ENCODE results near the gene VSIR.

Gene VSIR

DNA sequence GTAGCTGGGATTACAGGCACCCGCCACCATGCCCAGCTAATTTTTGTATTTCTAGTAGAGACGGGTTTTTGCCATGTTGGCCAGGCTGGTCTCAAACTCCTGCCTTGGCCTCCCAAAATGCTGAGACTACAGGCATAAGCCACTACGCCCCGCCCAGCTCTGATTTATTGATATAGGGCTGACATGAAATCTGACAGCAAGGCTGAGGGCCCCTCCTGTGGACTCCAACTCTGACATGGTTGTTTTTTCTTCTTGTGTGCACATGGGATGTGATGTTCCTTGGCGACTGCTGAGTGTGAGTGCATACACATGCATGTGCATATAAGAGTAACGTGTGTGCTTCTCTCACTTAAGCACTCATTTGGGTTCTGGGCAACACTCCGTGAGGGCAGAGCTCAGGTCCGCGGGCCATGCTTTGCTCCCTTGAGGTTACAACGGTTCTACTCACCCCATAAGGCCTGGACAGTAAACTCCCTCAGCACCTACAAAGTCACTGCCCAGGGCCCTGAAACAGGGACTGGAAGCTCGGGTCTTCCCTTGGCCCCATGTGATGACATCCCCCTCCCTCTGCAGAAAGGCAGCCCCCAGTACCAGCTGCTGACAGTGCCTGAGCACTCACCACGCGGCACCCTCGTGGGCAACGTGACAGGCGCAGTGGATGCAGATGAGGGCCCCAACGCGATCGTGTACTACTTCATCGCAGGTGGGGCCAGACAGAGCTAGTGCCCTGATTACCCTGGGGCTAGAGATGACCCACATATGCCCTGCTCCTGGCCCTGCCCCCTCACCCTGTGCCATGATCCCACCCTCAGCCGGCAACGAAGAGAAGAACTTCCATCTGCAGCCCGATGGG, 33.6 kb upstream of the VSIR start:
- no peak for DNase-seq

DNA sequence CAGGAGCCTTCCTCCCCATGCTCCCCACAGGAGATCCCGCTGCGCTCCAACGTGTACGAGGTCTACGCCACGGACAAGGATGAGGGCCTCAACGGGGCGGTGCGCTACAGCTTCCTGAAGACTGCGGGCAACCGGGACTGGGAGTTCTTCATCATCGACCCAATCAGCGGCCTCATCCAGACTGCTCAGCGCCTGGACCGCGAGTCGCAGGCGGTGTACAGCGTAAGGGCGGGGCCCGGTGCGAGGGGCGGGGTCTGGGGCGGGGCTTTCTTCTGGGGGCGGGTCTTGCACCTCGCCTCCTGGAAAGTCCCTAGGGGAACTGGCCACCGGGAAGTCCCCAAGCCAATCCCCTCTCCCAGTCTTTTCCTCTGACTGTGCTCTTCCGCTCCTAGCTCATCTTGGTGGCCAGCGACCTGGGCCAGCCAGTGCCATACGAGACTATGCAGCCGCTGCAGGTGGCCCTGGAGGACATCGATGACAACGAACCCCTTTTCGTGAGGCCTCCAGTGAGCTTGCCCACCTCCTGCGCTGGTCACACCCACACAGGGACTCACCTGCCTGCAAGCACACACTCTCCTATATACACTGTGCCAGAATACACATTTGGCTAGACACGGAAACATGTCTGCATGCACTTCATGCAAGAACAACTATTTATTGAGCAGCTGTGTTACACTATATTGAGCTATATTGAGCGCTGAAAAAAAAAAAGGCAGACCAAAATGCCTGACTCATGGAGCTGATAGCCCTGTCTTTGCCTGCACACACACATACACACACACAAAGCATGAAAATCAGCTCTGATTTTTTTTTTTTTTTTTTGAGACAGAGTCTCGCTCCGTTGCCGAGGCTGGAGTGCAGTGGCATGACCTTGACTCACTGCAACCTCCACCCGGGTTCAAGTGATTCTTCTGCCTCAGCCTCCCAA, 32.7 kb upstream of the VSIR start:
- no peak for DNase-seq

GRCh38 chr10:71804077-71804476, 30.8 kb upstream of the VSIR start:
- DNase-seq, result no peak

- DNase-seq, result no peak
Measured at GRCh38 chr10:71802715-71803488, 29.6 kb upstream of the VSIR start.

DNA sequence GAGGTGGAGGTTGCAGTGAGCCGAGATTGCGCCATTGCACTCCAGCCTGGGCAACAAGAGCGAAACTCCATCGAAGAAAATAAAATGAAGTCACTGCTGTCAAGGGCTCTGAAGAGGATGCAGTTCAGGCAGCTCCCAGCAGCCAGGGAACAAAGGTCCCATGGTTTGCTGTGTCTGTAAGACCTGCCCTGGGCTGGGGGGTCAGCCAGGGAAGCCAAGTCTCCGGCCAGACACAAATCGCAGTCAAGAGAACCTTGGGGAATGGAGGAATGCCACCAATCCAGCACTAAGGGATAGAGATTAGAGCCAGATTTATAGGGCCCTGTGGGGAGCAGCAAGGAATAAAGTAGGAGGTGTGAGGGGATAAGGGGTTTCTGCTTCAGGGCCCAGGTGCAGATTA, 28.9 kb upstream of the VSIR start:
- no peak for DNase-seq

- no peak for DNase-seq
Measured at GRCh38 chr10:71801361-71801760, 28.0 kb upstream of the VSIR start.

DNA sequence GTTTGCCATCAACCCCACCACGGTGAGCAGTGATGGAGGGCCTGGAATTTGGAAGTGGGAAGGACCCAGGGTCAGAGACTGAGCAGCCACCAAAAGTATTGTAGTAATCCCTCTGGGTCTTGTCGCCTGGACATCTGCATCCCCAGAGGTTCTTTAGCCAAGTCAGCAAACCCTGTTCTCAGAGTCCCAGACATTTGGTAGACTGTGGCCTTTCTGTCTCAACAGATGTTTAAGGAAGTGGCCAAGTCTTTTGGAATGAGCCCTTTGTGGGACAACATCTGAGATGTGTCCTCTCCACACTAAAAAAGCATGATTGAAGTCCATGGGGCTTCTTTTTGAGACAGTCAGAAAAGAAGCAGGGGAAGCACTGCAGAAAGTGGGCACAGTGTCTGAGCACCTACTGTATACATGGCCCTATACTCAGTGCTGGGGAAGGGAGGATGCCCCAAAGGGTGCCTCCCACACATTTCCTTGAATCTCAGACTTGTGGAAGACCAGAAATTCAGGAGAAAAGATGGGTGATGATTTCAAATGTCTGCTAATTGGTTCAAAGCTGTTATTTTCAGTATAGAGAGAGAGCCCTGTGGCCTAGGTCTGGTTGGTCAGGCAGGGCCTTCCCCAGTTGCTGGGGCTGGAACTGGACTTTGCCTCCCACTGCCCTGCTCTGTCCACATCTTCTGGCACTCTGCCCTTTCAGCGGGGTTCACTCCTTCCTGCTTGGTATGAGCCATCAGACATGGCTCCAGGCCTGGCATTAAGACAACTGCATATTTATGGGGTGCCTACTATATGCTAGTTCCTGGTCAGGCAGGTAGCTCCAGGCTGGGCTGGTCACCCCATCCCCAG, 26.5 kb upstream of the VSIR start:
- DNase-seq, result no peak

- no peak for DNase-seq
Measured at GRCh38 chr10:71799112-71799511, 25.8 kb upstream of the VSIR start.

DNA sequence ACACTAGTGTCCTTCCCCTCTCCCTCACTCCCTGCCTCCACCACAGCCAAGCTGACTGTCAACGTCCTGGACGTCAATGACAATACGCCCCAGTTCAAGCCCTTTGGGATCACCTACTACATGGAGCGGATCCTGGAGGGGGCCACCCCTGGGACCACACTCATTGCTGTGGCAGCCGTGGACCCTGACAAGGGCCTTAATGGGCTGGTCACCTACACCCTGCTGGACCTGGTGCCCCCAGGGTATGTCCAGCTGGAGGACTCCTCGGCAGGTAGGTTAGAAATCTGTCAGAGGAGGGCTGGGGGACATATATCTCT, 24.9 kb upstream of the VSIR start:
- no peak for DNase-seq

- no peak for DNase-seq
Measured at GRCh38 chr10:71797533-71798307, 24.4 kb upstream of the VSIR start.

- DNase-seq, result no peak
Measured at GRCh38 chr10:71796749-71797405, 23.6 kb upstream of the VSIR start.

GRCh38 chr10:71795248-71795647, 21.9 kb upstream of the VSIR start:
- DNase-seq, result no peak

DNA sequence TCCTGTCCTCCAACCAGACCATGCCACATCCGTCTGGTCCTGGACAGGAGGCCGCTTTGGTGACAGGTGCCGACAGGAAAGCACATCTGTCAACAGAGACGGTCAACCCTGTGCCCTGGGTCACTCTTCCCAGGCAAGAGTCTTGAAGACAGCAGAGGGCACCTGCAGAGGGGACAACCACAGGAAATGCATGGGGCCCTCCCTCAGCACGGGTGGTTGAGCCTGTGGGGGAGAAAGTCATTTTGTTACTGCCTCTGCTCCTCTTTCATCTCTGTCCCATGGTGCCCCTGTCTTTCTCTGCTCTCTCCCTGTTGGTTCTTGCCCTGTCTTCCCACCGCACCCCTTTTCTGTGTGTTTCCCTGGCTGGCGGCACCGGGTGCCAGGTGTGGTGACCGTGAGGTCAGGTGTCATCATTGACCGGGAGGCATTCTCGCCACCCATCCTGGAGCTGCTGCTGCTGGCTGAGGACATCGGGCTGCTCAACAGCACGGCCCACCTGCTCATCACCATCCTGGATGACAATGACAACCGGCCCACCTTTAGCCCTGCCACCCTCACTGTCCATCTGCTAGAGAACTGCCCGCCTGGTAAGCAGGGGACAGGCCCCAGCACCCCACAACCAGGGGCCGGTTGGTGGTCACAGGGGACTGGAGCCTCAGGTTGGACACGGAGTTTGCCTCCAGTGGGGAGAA, 17.6 kb upstream of the VSIR start:
- peak; percentile 24 for DNase-seq

DNA sequence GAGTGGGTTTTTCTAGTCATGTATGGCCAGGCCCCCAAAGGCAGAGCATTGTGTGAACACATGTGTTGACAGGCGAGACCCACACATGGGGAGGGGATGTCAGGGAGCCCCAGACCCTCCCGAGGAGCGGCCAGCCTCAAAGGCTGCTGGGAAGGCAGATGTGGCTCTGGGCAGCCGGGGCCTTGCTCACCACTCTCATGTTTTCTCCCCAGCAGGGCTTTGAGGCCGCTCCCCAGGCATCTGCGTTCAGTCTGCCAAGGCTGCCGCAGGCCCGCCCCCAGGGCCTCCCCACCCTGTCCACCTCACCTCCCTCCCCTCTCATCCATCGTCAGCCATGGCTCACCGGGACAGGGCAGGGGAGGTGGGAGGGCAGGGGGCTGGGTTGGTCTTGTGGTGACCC, 16.6 kb upstream of the VSIR start:
- DNase-seq, result no peak

DNA sequence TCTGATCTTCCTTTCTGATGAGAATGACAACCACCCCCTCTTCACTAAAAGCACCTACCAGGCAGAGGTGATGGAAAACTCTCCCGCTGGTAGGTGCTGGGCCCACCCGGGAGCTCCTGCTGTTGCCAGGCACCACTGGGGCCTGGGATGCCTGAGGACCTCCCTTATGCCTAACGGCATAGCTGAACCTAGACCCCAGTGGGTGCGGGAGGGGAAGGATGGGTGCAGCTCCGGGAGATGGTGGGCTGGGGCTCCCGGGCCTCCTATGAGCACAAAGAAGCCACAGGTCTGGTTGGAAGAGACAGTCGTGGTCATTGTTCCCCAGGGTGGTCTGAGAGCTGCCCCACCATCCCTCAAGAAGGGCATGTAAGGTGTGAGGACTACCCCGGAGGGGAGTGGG, 15.6 kb upstream of the VSIR start:
- DNase-seq, result no peak

GRCh38 chr10:71784679-71785272, 11.5 kb upstream of the VSIR start:
- DNase-seq, result no peak

- no peak for DNase-seq
Measured at GRCh38 chr10:71783917-71784678, 10.8 kb upstream of the VSIR start.

- DNase-seq, result no peak
Measured at GRCh38 chr10:71782917-71783490, 9.7 kb upstream of the VSIR start.

Measured in activated CD4-positive, alpha-beta T cell treated with anti-CD3 and anti-CD28 coated beads, Interleukin-2, Interleukin-6, amounts not matched to agents 100 ng/mL and 50 ng/mL, durations not matched to agents 16 hours and 8 hours (primary cell).